ENCODE measurements around the gene NALCN.

NALCN gene

GRCh38 chr13:101300531-101300930 lies 115.8 kb downstream of the NALCN start:
- Histone ChIP-seq H3K79me2 (ENCODE audit: insufficient read depth, low read length) (no peaks in the 10 kb centered on the region), H3K27me3 (ENCODE audit: low read length) (no peaks in the 10 kb centered on the region), H3K9me2 (replicated peaks; ENCODE audit: insufficient read depth, low read length) (no peaks in the 10 kb centered on the region), H3K27ac (ENCODE audit: low read depth, low read length) (no peak overlapping the region), H3K4me3 (ENCODE audit: insufficient read depth, low read length, poor library complexity, severe bottlenecking) (no peak overlapping the region), H3K9me3 (ENCODE audit: insufficient read depth, low read length) (no peaks in the 10 kb centered on the region), H3K4me2 (ENCODE audit: low read depth, low read length, poor library complexity, severe bottlenecking) (no peak overlapping the region), H4K20me1 (ENCODE audit: low read depth, low read length) (no peaks in the 10 kb centered on the region), H3K9ac (ENCODE audit: low read length) (no peak overlapping the region), H3F3A (ENCODE audit: insufficient read depth) (no peaks in the 10 kb centered on the region), H3K36me3 (ENCODE audit: low read length) (no peaks in the 10 kb centered on the region), H2AFZ (ENCODE audit: low read depth, low read length, severe bottlenecking) (no peak overlapping the region)
- TF ChIP-seq CTCF (IDR thresholded peaks at IDR 0.05; ENCODE audit: insufficient read depth, low read length, poor library complexity, severe bottlenecking) (no peak), EZH2phosphoT487 (conservative IDR thresholded peaks at IDR 0.05; ENCODE audit: low read length) (no peak)

- Histone ChIP-seq H3K4me3 (ENCODE audit: insufficient read depth, low read length, poor library complexity, severe bottlenecking) (no peak overlapping the region), H3K9me2 (replicated peaks; ENCODE audit: insufficient read depth, low read length) (no peaks in the 10 kb centered on the region), H3F3A (ENCODE audit: insufficient read depth) (no peaks in the 10 kb centered on the region), H3K4me2 (ENCODE audit: low read depth, low read length, poor library complexity, severe bottlenecking) (no peak overlapping the region), H3K27me3 (ENCODE audit: low read length) (no peaks in the 10 kb centered on the region), H3K36me3 (ENCODE audit: low read length) (no peaks in the 10 kb centered on the region), H4K20me1 (ENCODE audit: low read depth, low read length) (no peaks in the 10 kb centered on the region), H3K9ac (ENCODE audit: low read length) (no peak overlapping the region), H3K27ac (ENCODE audit: low read depth, low read length) (no peak overlapping the region), H3K9me3 (ENCODE audit: insufficient read depth, low read length) (no peaks in the 10 kb centered on the region), H2AFZ (ENCODE audit: low read depth, low read length, severe bottlenecking) (no peak overlapping the region), H3K79me2 (ENCODE audit: insufficient read depth, low read length) (no peaks in the 10 kb centered on the region)
- TF ChIP-seq CTCF (IDR thresholded peaks at IDR 0.05; ENCODE audit: insufficient read depth, low read length, poor library complexity, severe bottlenecking) (no peak), EZH2phosphoT487 (conservative IDR thresholded peaks at IDR 0.05; ENCODE audit: low read length) (no peak)
Measured at GRCh38 chr13:101298517-101298916, 117.8 kb downstream of the NALCN start.

- H3F3A ChIP-seq (ENCODE audit: insufficient read depth): no peaks in the 10 kb centered on the region
- no peak overlapping the region for H3K27ac ChIP-seq (ENCODE audit: low read depth, low read length)
- H3K27me3 ChIP-seq (ENCODE audit: low read length): no peaks in the 10 kb centered on the region
- H3K36me3 ChIP-seq (ENCODE audit: low read length): no peaks in the 10 kb centered on the region
- H2AFZ ChIP-seq (ENCODE audit: low read depth, low read length, severe bottlenecking): no peak overlapping the region
- H3K4me2 ChIP-seq (ENCODE audit: low read depth, low read length, poor library complexity, severe bottlenecking): no peak overlapping the region
- no peak overlapping the region for H3K9ac ChIP-seq (ENCODE audit: low read length)
- H4K20me1 ChIP-seq (ENCODE audit: low read depth, low read length): no peaks in the 10 kb centered on the region
- no peaks in the 10 kb centered on the region for H3K9me3 ChIP-seq (ENCODE audit: insufficient read depth, low read length)
- H3K9me2 ChIP-seq (replicated peaks; ENCODE audit: insufficient read depth, low read length): no peaks in the 10 kb centered on the region
- H3K79me2 ChIP-seq (ENCODE audit: insufficient read depth, low read length): no peaks in the 10 kb centered on the region
- no peak overlapping the region for H3K4me3 ChIP-seq (ENCODE audit: insufficient read depth, low read length, poor library complexity, severe bottlenecking)
- TF ChIP-seq CTCF (IDR thresholded peaks at IDR 0.05; ENCODE audit: insufficient read depth, low read length, poor library complexity, severe bottlenecking): no peak
- no peak for TF ChIP-seq EZH2phosphoT487 (conservative IDR thresholded peaks at IDR 0.05; ENCODE audit: low read length)
Measured at GRCh38 chr13:101297794-101298193, 118.5 kb downstream of the NALCN start.

Measured in SU-DHL-6 (cell line).